G401.6 (cell line): Measurements from ENCODE around the gene FBXW12.
"Not testable (repeated sequence)": the region's sequence is repeated elsewhere in the genome, so short reads cannot be mapped to it uniquely, and the experiment has no call there.

Experiments
- FAIRE-seq: peaks from 2 replicates; lab custom pipeline; 2012; peaks lifted over from hg19 to GRCh38; lab: Jason Lieb, UNC

FBXW12 gene

DNA sequence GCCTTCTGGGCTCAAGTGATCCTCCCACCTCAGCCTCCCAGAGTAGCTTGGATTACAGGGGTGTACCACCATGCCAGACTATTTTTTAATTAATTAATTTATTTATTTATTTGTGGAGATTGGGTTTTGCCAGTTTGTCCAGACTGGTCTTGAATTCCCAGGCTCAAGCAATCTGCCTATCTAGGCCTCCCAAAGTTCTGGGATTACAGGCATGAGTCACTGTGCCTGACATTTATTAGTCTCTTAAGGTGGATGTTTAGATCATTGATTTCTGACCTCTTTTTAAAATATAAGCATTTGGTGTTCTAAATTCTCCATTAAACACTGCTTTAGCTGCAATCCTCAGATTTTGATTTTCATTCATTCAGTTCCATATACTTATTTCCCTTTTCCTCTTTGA is 15.6 kb downstream of the FBXW12 start:
- no peak for FAIRE-seq

DNA sequence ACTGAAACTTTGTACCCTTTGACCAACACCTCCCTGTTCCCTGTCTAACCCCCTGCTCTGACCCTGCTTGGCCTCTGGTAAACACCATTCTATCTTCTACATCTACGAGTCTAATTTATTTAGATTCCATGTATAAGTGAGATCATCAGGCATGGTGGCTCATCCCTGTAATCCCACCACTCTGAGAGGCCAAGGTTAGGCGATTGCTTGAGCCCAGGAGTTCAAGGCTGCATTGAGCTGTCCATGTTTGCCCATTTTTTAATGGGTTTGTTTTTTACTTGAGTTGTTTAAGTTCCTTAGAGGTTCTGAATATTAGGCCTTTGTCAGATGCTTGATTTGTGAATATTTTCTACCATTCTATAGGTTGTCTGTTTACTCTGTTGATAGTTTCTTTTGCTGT is 16.9 kb downstream of the FBXW12 start:
- no peak for FAIRE-seq

- no peak for FAIRE-seq
Measured at GRCh38 chr3:48394391-48394790, 22.4 kb downstream of the FBXW12 start.

DNA sequence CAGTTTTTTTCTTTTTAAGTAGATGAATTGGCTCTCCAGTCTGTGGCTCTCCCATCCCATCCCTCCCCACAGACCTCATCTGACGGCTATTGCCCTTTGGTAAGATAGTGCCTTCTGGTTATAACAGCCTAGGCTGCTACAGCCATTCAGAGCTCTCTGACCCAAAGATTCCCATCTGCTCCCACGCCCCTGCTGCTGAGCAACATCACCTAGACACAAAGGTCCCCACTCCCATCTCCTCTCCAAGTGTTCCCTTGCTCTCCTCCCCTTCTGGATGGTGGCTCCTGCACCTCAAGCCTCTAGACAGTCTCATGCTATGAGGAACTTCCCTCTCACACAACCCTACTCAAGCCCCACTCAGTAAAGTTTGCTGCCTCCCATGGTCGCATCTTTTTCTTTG is 23.7 kb downstream of the FBXW12 start:
- FAIRE-seq = no peak

- FAIRE-seq = no peak
Measured at GRCh38 chr3:48397767-48398681, 26.0 kb downstream of the FBXW12 start.

DNA sequence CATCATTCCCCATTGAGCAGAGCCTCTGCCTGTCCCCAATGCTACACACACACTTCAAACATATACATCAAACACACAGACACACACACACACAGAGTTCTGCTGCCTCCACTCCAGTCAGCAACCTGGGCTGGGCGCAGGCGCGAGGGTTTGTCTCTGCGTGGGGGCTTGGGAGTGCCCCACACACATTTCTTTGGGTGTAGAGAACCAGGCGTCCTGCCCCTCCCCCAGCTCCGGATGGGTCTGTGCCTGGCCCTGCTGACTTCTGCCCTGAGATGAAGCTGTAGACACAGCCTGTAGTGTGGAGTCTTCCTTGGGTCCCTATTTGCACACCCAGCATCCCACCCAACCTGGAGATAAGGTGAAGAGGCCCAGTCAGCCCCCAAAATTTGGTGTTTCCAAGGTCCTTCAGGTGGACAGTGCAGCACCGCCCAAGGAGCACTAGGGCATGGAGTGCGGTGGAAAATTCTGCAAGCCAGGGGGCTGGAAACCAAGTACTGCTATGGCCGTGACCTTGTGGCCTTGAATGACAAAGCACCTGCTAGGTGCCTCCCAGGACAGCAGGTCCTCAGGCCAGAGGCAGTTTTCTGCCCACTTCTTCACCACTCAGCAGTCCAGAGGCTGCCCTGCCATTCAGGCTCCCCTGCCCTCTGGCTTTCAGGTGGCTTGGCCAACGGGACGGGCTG is 26.8 kb downstream of the FBXW12 start:
- no peak for FAIRE-seq

- no peak for FAIRE-seq
Measured at GRCh38 chr3:48399387-48400172, 27.6 kb downstream of the FBXW12 start.

GRCh38 chr3:48400824-48401433 is 28.9 kb downstream of the FBXW12 start:
- FAIRE-seq = peak; percentile 76

GRCh38 chr3:48401434-48401901 is 29.4 kb downstream of the FBXW12 start:
- not testable (repeated sequence) for FAIRE-seq

- no peak for FAIRE-seq
Measured at GRCh38 chr3:48402281-48402732, 30.3 kb downstream of the FBXW12 start.

DNA sequence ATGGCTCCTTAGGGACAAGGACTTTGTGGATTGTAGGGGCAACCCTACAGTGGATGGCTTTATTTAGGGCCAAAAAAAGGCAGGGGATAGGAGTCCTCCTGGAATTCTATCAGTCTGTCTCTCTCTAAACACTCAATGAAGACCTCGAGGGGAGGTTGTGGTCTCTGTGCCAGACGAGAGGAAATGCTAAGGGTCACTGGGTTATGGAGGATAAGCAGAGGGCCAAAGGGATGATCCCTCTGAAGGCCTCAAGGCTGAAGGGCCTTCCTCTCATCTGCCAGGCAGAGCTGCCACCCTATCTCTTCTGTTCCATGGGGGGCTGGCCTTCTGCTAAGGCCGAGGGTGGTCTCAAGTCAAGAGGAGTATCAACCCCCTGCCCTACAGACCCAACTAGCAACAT is 30.9 kb downstream of the FBXW12 start:
- FAIRE-seq = no peak

GRCh38 chr3:48403533-48404439 is 31.8 kb downstream of the FBXW12 start:
- FAIRE-seq = no peak

- no peak for FAIRE-seq
Measured at GRCh38 chr3:48404440-48405342, 32.7 kb downstream of the FBXW12 start.

DNA sequence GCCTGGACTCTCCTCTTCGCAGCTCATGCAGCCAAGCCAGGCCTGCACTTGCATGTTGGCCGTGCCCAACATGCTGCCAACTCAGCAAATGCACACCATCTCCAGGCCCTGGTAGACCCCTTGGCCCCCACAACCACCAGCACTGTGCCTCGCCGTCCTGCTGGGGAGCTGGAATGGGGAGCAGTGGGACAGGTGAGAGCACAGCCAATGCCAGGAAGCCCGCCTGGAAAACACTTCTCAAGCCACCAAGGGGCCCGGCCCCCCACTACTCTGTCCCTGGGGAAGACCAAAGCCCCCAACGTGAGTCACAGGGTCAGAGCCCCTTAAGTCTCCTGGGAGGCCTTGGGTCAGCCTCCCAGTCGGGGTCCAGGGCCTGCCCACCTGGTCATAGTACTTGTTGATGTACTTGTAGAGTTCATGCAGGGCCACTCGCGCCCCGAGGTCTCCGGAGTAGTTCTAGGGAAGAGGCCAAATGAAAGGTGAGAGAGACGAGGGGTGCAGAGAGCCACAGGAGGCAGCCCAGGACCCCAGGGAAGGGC is 33.4 kb downstream of the FBXW12 start:
- no peak for FAIRE-seq

- FAIRE-seq = no peak
Measured at GRCh38 chr3:48405971-48406370, 34.0 kb downstream of the FBXW12 start.

GRCh38 chr3:48406443-48407431 is 34.7 kb downstream of the FBXW12 start:
- FAIRE-seq = no peak

DNA sequence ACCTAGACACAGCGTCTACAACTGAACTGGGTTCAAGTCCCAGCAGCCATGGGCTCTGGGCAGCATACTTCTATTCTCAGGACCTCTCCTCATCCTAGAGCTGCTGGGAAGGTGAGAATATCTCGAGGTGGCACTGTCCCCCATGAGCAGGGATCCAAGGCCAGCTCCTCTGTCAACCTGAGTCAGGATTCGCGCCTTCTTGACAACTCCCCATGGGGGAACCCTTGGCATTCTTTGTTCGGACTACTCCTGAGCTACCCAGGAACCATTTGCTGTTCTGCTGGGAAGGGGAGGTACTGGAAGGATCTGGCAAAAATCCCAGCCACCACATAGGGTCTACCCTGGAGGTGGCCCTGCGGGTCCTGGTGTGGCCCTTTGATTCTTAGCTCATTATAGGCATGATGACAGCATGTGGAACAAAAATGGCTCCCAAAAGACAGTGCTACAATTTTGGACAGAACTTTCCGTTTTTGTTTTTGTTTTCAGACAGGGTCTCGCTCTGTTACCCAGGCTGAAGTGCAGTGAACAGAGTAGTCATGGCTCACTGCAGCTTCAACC is 35.6 kb downstream of the FBXW12 start:
- no peak for FAIRE-seq

- FAIRE-seq = no peak
Measured at GRCh38 chr3:48408823-48409281, 36.8 kb downstream of the FBXW12 start.
